GM21381 (cell line): Measurements from ENCODE around the gene LAMB1.
A peak's percentile ranks its signal among the peaks of the same experiment; 100 is the strongest.

Experiments used
- ATAC-seq: cut with Tn5 transposase; IDR thresholded peaks from one replicate; pipeline ENCODE4 v1.9.1; 2021; ENCODE audit warnings: mild to moderate bottlenecking, moderate library complexity; ENCODE audit not compliant: unreplicated experiment

LAMB1 gene

GRCh38 chr7:108018668-108019067 lies 15.7 kb upstream of the LAMB1 start:
- no peak for ATAC-seq

DNA sequence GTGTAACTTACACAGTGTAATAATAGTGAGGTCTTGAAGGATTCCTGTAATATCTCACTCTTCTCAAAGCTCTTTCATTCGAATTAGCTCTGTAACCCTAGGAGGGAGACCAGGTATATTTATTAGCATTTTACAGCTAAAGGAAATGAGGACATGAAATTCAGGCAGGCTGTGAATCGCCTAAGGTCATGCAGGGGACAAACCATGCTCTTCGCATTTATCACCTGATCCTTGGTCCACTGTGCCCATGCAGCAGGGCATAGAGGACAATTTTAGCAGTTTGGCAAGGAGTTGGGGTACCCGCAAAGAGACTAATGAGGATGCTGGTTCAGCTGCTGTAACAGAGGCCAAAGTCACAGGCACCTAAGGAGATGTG lies 14.8 kb upstream of the LAMB1 start:
- no peak for ATAC-seq

DNA sequence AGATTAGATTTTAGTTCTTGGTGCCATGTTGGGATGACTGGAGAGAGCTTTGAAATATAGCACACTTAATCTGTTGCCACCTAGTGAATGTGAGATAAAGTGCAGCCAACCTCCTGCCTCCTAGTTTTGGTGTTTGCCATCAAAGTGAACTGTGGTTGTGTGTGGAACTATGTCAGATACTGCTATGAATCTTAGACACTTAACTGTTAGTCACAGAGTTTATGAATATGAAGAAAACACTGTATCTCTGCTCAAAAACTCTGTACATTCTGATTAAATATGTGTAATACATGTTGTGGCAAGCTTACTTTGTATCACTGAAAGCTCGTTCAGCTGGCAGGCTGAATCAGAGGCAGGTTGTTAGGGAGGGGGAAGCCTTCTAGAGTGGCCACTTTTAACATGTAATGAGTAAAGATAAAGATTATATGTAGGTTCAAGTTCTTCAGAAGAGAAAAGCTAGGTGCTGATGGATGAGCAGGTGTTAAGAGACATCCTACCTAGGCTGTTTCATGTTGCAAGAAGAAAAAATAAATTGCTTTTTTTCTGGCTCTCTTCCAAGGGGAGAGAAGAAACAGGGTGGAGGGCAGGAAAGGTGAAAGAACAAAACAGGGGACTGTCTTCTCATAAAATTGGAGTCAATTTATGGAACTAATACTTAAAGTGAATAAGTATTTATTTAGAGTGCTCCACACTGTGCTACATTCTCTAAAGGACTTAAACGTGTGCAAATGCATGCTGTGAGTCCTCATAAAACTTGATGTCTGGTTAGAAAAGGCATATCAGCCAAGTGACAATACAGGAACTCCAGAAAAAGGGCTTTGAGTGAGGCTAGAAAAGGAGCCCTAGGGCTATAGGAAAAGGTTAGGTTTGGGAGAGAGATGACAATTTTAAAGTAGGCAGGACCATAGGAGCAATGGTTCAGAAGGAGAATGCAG lies 14.1 kb upstream of the LAMB1 start:
- ATAC-seq = no peak

DNA sequence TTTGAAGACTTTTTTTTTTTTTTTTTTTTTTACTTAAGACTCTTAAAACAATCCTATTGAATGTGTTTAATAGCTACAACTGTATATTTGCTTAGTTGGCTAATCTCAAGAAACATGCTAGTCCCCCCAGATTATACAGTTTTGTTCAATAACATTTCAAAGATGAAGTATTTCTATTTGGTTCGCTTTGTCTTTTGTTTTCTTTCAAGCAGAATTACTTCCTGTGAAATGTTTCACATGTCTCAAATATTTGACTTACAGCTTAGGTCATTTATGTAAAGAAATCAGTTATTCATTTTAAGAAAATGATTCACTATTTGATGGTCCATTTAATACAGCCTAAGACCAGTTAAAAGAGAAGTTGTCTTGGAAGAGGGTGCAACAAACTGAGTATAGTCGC lies 12.8 kb upstream of the LAMB1 start:
- ATAC-seq = no peak

GRCh38 chr7:108014747-108015682 lies 12.1 kb upstream of the LAMB1 start:
- no peak for ATAC-seq

GRCh38 chr7:108014215-108014614 lies 11.3 kb upstream of the LAMB1 start:
- ATAC-seq = no peak

GRCh38 chr7:108012499-108013430 lies 9.8 kb upstream of the LAMB1 start:
- no peak for ATAC-seq

- ATAC-seq = no peak
Measured at GRCh38 chr7:108010377-108010776, 7.4 kb upstream of the LAMB1 start.

DNA sequence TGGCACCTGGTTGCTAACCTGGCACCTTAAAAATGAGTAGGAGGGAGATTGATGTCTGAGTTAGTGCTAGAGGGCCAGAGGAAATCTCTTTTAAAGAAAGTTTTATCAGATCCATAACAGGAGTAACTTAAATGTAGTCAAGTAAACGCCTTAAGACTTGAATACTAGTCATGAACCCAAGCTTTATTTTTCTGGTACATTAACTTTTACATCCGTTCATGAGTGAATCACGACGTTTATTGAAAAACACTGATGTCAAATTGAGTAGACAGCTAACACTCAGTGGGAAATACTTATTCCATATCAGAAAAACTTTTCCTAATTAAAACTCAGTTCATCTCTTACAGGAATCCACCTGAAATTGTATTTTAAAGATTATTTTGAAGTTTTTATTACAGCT lies 6.9 kb upstream of the LAMB1 start:
- ATAC-seq = no peak

DNA sequence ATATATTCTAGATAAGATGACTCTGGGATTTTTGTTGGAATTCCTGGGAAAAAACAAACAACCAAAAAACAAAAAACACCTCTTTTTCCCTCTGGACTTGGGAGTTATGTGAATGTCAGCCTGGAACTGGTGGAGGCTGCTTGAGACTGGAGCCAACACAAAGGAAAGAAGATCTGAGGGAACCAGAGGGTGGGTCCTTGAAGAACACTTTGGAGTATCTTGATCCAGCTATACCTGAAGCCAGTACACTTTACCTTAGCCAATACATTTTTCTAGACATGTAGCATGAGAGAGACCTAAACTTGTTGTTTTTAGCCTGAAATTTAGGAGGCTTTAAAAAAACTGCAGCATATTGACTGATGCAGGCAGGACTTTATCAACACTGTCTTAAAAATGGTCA lies 5.9 kb upstream of the LAMB1 start:
- ATAC-seq = no peak

GRCh38 chr7:108008240-108008639 lies 5.3 kb upstream of the LAMB1 start:
- no peak for ATAC-seq

GRCh38 chr7:108007762-108008161 lies 4.8 kb upstream of the LAMB1 start:
- no peak for ATAC-seq

GRCh38 chr7:108007261-108007660 lies 4.3 kb upstream of the LAMB1 start:
- ATAC-seq = no peak

DNA sequence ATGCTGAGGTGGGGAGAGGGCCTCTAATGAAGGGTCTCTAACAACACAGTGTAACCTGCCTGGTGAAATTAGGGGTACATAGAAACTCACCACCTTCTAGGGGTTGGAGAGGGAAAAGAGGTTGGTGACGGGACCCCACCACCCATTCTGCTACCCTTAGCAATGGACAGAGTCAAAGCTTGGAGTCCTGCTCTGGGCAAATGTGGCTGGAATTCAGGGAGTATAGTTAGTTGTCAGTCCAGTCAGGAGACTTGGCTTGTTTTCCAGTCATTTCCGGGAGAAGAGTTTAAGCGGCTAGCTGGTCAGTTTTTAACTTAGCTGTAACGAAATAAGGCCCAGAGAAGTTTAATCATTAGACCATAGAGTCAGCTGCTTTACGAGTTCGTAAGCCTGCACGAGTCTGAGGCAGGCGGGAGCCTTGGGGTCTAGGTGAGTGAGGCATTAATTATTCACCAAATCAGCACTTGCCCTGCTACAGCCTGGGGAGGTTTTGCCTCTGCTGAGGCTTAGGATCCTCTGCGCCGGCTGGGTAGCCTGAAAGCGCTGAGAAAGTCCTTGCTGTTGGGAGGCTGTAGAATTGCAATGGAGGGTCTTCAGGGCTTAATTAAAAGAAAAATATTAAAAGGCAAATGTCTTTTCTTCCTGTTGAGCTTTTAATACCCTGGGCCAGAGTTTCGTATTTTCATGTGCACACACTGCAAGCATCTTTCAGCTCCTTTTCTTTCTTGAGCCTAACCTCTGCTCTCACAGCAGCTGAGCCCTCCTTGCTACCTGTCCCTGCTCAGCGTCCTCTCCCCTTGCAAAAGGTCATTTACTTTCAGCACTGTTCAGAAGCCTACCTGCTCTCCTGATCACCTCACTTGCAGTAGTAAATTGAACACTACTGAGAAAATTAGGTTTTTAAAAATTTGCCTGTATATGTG lies 1.5 kb upstream of the LAMB1 start:
- peak; percentile 75 for ATAC-seq

DNA sequence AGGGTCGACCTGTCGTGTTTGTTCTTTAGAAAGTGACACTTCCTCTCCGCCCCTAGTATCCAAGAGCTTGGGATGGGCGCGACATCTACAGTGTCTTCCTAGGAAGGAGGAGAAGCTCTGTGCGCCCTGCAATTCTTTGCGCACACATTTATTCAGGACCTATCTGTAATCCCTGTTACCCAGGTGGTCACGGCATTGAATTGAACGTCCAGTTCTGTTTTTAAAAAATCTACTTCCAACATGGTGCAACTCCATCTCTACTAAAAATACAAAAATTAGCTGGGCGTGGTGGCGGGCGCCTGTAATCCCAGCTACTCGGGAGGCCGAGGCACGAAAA lies 606 bp upstream of the LAMB1 start:
- no peak for ATAC-seq

GRCh38 chr7:108001764-108002725 lies 916 bp downstream of the LAMB1 start:
- ATAC-seq = no peak

GRCh38 chr7:108000875-108001763 lies 1.8 kb downstream of the LAMB1 start:
- ATAC-seq = no peak
